Right cardiac atrium (tissue), 5 donors: ENCODE measurements around the gene NAXD. TPM values are rescaled to one million over a fixed set of nuclear protein-coding genes. Genes with fewer than 3 reads are reported as not detected.
A peak's percentile ranks its signal among the peaks of the same experiment; 100 is the strongest.
"Not testable (repeated sequence)": the region's sequence is repeated elsewhere in the genome, so short reads cannot be mapped to it uniquely, and the experiment has no call there.

Experiments used
- ATAC-seq, 2 donors: fragments of 200-7000 bp; cut with Tn5 transposase; one replicate each; pipeline versions ENCODE4 v1.8.0 to v1.9.1; 2020; ENCODE audit warnings: moderate library complexity in 2 of 2, mild to moderate bottlenecking in 1 of 2
- DNase-seq, 3 donors: peaks; one replicate each; pipeline ENCODE4 v3.0.0-alpha.2; 2020
- H3K27ac ChIP-seq: one replicate; pipeline ENCODE4 v1.5.1; 2013; ENCODE audit warnings: mild to moderate bottlenecking, low read length, control low read depth, moderate library complexity
- H3K27me3 ChIP-seq: one replicate; pipeline ENCODE4 v1.6.1; 2013; ENCODE audit not compliant: control insufficient read depth, insufficient read depth
- H3K4me1 ChIP-seq: one replicate; pipeline ENCODE4 v1.6.1; 2013; ENCODE audit warnings: low read length; ENCODE audit not compliant: control insufficient read depth, insufficient read depth
- H3K4me3 ChIP-seq: one replicate; pipeline ENCODE4 v1.5.1; 2013; ENCODE audit warnings: low read length, control low read depth
- H3K9me3 ChIP-seq: one replicate; pipeline ENCODE4 v1.6.1; 2013; ENCODE audit warnings: low read length; ENCODE audit not compliant: control insufficient read depth
- WGBS: extraction: QIAGEN DNeasy Blood & Tissue Kit; methylation state at CpG from one replicate; pipeline ENCODE4 v1.1.7; 2013; 5-methylcytosine and 5-hydroxymethylcytosine counted together
- intact Hi-C, 4 donors: fragments of 100-400 bp; cut with DNase I; formaldehyde crosslinking; loops; one replicate each; pipeline versions ENCODE4 v1.11.0 to v1.14.0; 2022 to 2023
- polyA plus RNA-seq: library from polyadenylated mRNA; stranded (reverse); fragments of 200-250 nt; gene quantifications from one replicate; pipeline ENCODE4 v1.2.3, GENCODE V29; 2013
- total RNA-seq, 4 donors: library from RNA; stranded (reverse); fragmentation: NEBNext Ultra II Directional; extraction: Animal tissue kit (Norgen Biotek cat#: 25700); gene quantifications; one replicate each; pipeline ENCODE4 v1.2.1, GENCODE V29; 2021
- donor health status: healthy with polysubstance abuse.
- donor health status: DM: no; HTN: yes; CAD: no.
- donor health status: DM: no; HTN: no; CAD: no.
- donor health status: DM: no; HTN: yes; CAD: no; lungs with severe emphysema.
- donor health status: DM: yes; HTN: yes; CAD: no.

NAXD gene
- total and polyA plus RNA-seq, 5 donors, result 22.6 to 28.6 (median 25.7) TPM

GRCh38 chr13:110597041-110597689 is 18.2 kb upstream of the NAXD start:
- intact Hi-C loops, result loop anchor here in 1 of 4 donors (10.0 kb wide), 1 partner anchor 458 kb away; no protein-coding TSS in a partner anchor
- H3K27me3 ChIP-seq, result no peaks in the 10 kb centered on the region
- H3K27ac ChIP-seq, result no peak overlapping the region
- ATAC-seq (no peak), DNase-seq (no peak)
- H3K4me1 ChIP-seq, result no peaks in the 10 kb centered on the region
- WGBS, result 64% methylated on average over 16 of the region's 16 CpGs
- H3K9me3 ChIP-seq, result no peaks in the 10 kb centered on the region
- H3K4me3 ChIP-seq, result no peak overlapping the region

GRCh38 chr13:110600261-110600819 is 15.0 kb upstream of the NAXD start:
- Histone ChIP-seq H3K27me3 (no peaks in the 10 kb centered on the region), H3K4me3 (no peak overlapping the region), H3K4me1 (peaks cover 1% of the 10 kb centered on the region), H3K27ac (no peak overlapping the region), H3K9me3 (no peaks in the 10 kb centered on the region)
- ATAC-seq (no peak), DNase-seq (no peak)
- WGBS, result 84% methylated on average over 10 of the region's 10 CpGs
- intact Hi-C loops, result no loop called here

GRCh38 chr13:110600980-110601379 is 14.4 kb upstream of the NAXD start:
- intact Hi-C loops, result no loop called here

GRCh38 chr13:110605132-110605531 is 10.2 kb upstream of the NAXD start:
- ATAC-seq (no peak), DNase-seq (no peak)
- Histone ChIP-seq H3K4me1 (peaks cover 1% of the 10 kb centered on the region), H3K9me3 (no peaks in the 10 kb centered on the region), H3K4me3 (no peak overlapping the region), H3K27me3 (no peaks in the 10 kb centered on the region), H3K27ac (no peak overlapping the region)
- intact Hi-C loops, result no loop called here
- 94% methylated on average over 6 of the region's 6 CpGs for WGBS

More at GRCh38 chr13:110600980-110601379, 14.4 kb upstream of the NAXD start:
- Histone ChIP-seq H3K9me3 (no peaks in the 10 kb centered on the region), H3K4me1 (peaks cover 1% of the 10 kb centered on the region), H3K27me3 (no peaks in the 10 kb centered on the region), H3K4me3 (no peak overlapping the region), H3K27ac (no peak overlapping the region)
- 91% methylated on average over 4 of the region's 4 CpGs for WGBS
- DNase-seq (no peak), ATAC-seq (no peak)

GRCh38 chr13:110606281-110606680 is 9.1 kb upstream of the NAXD start:
- H3K9me3 ChIP-seq, ATAC-seq, DNase-seq, H3K4me1 ChIP-seq, intact Hi-C loops, H3K27ac ChIP-seq, H3K4me3 ChIP-seq, H3K27me3 ChIP-seq: not testable (repeated sequence)
- WGBS, result 95% methylated on average over 28 of the region's 33 CpGs

- Histone ChIP-seq H3K27ac (no peak overlapping the region), H3K4me3 (no peak overlapping the region), H3K4me1 (no peaks in the 10 kb centered on the region), H3K27me3 (no peaks in the 10 kb centered on the region), H3K9me3 (no peaks in the 10 kb centered on the region)
- intact Hi-C loops, result no loop called here
- ATAC-seq, result no peak
- no peak for DNase-seq
- WGBS, result 52% methylated on average over 3 of the region's 3 CpGs
Observed at GRCh38 chr13:110607675-110608224, 7.6 kb upstream of the NAXD start.

- no peaks in the 10 kb centered on the region for H3K27me3 ChIP-seq
- peaks cover 4% of the 10 kb centered on the region for H3K4me1 ChIP-seq
- no peaks in the 10 kb centered on the region for H3K9me3 ChIP-seq
- DNase-seq, result no peak
- H3K4me3 ChIP-seq, result no peak overlapping the region
- no peak for ATAC-seq
- 87% methylated on average over 12 of the region's 12 CpGs for WGBS
- intact Hi-C loops, result no loop called here
- no peak overlapping the region for H3K27ac ChIP-seq
Observed at GRCh38 chr13:110610955-110611595, 4.3 kb upstream of the NAXD start.

- Histone ChIP-seq H3K9me3 (no peaks in the 10 kb centered on the region), H3K4me3 (no peak overlapping the region), H3K27ac (peak overlapping the region; percentile 10), H3K4me1 (peaks cover 10% of the 10 kb centered on the region), H3K27me3 (no peaks in the 10 kb centered on the region)
- intact Hi-C loops, result no loop called here
- ATAC-seq, result no peak
- peak in 1 of 3 donors; percentile 48 for DNase-seq
- 88% methylated on average over 11 of the region's 11 CpGs for WGBS
Observed at GRCh38 chr13:110615005-110615321, 382 bp upstream of the NAXD start.

GRCh38 chr13:110616103-110617101 is 1.1 kb downstream of the NAXD start:
- WGBS, result 9% methylated on average over 37 of the region's 37 CpGs
- H3K4me3 ChIP-seq, result peak overlapping the region; percentile 88
- peak in 1 of 2 donors; percentile 16 for ATAC-seq
- intact Hi-C loops, result no loop called here
- peak in 2 of 3 donors; percentile 40 to 67 for DNase-seq
- H3K27ac ChIP-seq, result peak overlapping the region; percentile 90
- H3K4me1 ChIP-seq, result peaks cover 10% of the 10 kb centered on the region
- no peaks in the 10 kb centered on the region for H3K9me3 ChIP-seq
- H3K27me3 ChIP-seq, result no peaks in the 10 kb centered on the region

- 46% methylated on average over 8 of the region's 8 CpGs for WGBS
- DNase-seq (no peak), ATAC-seq (peak in 1 of 2 donors; percentile 37)
- H3K4me1 ChIP-seq, result peaks cover 10% of the 10 kb centered on the region
- no peak overlapping the region for H3K4me3 ChIP-seq
- intact Hi-C loops, result no loop called here
- no peaks in the 10 kb centered on the region for H3K27me3 ChIP-seq
- H3K27ac ChIP-seq, result no peak overlapping the region
- H3K9me3 ChIP-seq, result no peaks in the 10 kb centered on the region
Observed at GRCh38 chr13:110617321-110618072, 2.2 kb downstream of the NAXD start.
